Femur (tissue), 1 donor: ENCODE results near the gene LYRM4.

Source experiments
- DNase-seq: peaks from one replicate; pipeline ENCODE4 v3.0.0-alpha.2; 2017

LYRM4 gene

GRCh38 chr6:5091210-5092069, 169.3 kb downstream of the LYRM4 start:
- no peak for DNase-seq

- no peak for DNase-seq
Measured at GRCh38 chr6:5090603-5091002, 170.1 kb downstream of the LYRM4 start.

GRCh38 chr6:5089481-5090438, 171.0 kb downstream of the LYRM4 start:
- DNase-seq = no peak

GRCh38 chr6:5088780-5089179, 172.0 kb downstream of the LYRM4 start:
- DNase-seq = no peak

- peak; percentile 55 for DNase-seq
Measured at GRCh38 chr6:5087389-5087788, 173.4 kb downstream of the LYRM4 start.

GRCh38 chr6:5086294-5086890, 174.4 kb downstream of the LYRM4 start:
- DNase-seq = no peak

GRCh38 chr6:5085648-5086293, 175.0 kb downstream of the LYRM4 start:
- DNase-seq = peak; percentile 73

- DNase-seq = peak; percentile 73
Measured at GRCh38 chr6:5084781-5085647, 175.7 kb downstream of the LYRM4 start, which contains the start of gene PPP1R3G. Gene PPP1R3G, plus strand, starts transcription at chr6:5085341. Its CDS starts 145 bp downstream, at chr6:5085486.

- DNase-seq = no peak
Measured at GRCh38 chr6:5084360-5084780, 176.4 kb downstream of the LYRM4 start.

GRCh38 chr6:5083813-5084359, 176.9 kb downstream of the LYRM4 start:
- DNase-seq = no peak

- DNase-seq = no peak
Measured at GRCh38 chr6:5083307-5083583, 177.5 kb downstream of the LYRM4 start.

- no peak for DNase-seq
Measured at GRCh38 chr6:5082487-5083306, 178.1 kb downstream of the LYRM4 start.

GRCh38 chr6:5081955-5082354, 178.8 kb downstream of the LYRM4 start:
- no peak for DNase-seq

- DNase-seq = no peak
Measured at GRCh38 chr6:5081182-5081581, 179.6 kb downstream of the LYRM4 start.

- no peak for DNase-seq
Measured at GRCh38 chr6:5080574-5080973, 180.2 kb downstream of the LYRM4 start.

- no peak for DNase-seq
Measured at GRCh38 chr6:5079692-5080091, 181.1 kb downstream of the LYRM4 start.

GRCh38 chr6:5078121-5078669, 182.6 kb downstream of the LYRM4 start:
- DNase-seq = no peak

GRCh38 chr6:5076931-5077330, 183.8 kb downstream of the LYRM4 start:
- no peak for DNase-seq

- DNase-seq = no peak
Measured at GRCh38 chr6:5073992-5074391, 186.8 kb downstream of the LYRM4 start.

- DNase-seq = no peak
Measured at GRCh38 chr6:5072440-5072839, 188.3 kb downstream of the LYRM4 start.
